Muscle of back (tissue), 11 donors: Measurements from ENCODE around the gene CHFR. TPM values are rescaled to one million over a fixed set of nuclear protein-coding genes. Genes with fewer than 3 reads are reported as not detected.
"Not testable (repeated sequence)": the region's sequence is repeated elsewhere in the genome, so short reads cannot be mapped to it uniquely, and the experiment has no call there.

Experiments
- DNase-seq, 3 donors: peaks; one replicate each; pipeline versions ENCODE4 v3.0.0 to v3.0.0-alpha.2; 2013
- polyA plus RNA-seq, 10 donors: library from polyadenylated mRNA; unstranded; fragments of 120-200 nt; gene quantifications; one replicate each; pipeline ENCODE4 v1.2.1, GENCODE V29; 2013; ENCODE audit not compliant: insufficient read length in 10 of 10

Gene CHFR
- polyA plus RNA-seq, 10 donors: 14.2 to 21.9 (median 17.8) TPM

DNA sequence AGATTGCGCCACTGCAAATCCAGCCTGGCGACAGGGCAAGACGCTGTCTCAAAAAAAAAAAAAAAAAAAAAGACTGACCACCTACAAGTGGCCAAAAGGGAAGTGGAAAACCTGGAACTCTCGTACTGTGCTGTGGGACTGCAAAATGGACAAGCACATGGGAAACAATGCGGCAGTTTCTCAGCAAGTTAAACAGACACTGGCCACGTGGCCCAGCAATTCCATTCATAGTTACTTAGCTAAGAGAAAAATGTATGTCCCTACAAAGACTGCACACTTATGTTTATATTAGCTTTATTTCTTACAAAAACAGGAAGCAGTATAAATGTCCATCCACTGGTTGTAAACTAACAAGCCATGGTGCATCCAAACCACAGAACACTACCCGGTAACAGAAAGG is 5.6 kb downstream of the CHFR start:
- DNase-seq: no peak

DNA sequence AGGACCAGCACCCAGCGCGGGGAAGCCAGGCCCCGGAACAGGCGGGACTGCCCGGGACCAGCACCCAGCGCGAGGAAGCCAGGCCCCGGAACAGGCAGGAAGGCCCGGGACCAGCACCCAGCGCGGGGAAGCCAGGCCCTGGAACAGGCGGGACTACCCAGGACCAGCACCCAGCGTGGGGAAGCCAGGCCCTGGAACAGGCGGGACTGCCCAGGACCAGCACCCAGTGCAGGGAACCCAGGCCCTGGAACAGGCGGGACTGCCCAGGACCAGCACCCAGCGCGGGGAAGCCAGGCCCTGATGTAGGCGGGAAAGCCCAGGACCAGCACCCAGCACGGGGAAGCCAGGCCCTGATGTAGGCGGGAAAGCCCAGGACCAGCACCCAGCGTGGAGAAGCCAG is 12.8 kb downstream of the CHFR start:
- not testable (repeated sequence) for DNase-seq

DNA sequence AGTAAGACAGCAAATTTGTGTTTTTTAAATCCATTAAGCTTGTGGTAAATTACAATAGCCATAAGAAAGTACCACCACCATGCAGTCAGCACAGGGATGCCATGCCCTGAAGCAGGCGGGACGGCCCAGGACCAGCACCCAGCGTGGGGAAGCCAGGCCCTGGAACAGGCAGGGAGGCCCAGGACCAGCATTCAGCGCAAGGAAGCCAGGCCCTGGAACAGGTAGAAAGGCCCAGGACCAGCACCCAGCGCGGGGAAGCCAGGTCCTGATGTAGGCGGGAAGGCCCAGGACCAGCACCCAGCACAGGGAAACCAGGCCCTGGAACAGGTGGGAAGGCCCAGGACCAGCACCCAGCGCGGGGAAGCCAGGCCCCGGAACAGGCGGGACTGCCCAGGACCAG is 13.2 kb downstream of the CHFR start:
- no peak for DNase-seq

DNA sequence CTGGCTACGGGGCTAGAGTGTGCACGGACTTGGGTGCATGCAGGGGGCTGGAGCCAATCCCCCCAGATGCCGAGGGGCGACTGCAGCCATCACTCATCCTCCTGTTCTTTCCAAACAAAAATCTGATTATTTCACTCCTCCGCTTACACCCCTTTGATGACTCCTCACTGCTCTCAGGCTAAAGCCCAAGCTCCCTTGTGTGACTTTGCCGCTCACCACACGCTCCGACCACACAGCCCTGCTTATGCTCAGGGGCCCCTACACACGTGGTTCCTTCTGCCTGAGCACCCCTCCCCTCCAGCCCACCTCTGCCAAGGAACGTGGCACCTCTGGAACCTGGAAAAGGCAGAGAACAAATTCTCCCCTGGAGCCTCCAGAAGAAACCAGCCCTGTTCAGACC is 13.7 kb downstream of the CHFR start:
- DNase-seq: no peak

GRCh38 chr12:132872975-132873421 is 14.4 kb downstream of the CHFR start:
- no peak for DNase-seq

DNA sequence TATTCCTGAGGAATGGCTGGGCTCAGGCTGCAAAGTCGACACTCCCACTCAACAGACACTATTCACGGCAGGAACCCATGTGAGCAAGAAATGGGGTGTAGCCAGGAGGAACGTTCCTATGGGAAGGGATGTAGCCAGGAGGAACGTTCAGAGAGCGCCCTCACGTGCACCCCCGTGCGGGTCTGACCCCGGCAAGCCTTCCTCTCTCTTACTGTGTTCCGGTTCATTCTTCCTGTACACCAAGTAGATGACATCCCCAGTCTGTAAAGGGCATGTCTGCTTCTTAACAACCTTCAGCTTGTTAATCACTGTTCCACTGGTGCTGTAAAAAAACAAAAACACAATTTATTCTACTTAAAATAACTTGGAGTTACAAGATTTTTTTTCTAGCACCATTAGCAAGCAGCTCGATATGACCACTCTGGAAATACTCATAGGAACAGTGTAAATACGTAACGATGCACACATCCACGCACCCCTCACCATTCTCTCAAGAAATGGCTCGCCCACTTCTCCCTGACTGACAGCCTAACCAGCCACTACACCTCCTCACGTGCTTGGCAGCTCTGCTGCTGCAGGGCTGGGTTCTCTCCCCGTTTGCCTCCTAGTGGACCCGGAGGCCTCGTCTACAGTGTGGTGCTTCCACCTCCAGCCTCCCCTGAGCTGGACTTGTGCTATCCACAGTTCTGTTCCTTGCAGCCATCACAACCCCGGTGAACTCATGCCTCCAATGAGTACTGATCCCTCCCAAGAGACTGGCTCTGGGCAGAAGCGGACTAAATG is 15.1 kb downstream of the CHFR start:
- no peak for DNase-seq

DNA sequence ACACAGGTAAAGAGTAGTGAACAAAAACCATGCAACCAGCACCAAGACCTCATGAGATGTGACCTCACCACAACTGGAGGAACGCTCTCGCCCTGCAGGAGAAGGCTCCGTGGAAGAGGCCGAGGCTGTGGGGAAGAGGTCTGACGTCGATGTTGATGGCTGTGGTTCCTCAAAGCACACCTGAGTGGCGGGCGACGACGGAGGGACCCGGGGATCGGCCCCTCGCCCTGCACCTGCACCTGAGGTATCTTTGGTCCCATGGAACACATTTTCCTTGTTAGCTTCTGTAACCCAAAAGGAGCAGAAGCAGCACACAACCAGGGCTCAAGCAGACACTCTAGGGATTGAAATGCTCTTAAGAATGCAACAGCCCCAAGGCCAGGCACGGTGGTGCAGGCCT is 17.9 kb downstream of the CHFR start:
- no peak for DNase-seq

DNA sequence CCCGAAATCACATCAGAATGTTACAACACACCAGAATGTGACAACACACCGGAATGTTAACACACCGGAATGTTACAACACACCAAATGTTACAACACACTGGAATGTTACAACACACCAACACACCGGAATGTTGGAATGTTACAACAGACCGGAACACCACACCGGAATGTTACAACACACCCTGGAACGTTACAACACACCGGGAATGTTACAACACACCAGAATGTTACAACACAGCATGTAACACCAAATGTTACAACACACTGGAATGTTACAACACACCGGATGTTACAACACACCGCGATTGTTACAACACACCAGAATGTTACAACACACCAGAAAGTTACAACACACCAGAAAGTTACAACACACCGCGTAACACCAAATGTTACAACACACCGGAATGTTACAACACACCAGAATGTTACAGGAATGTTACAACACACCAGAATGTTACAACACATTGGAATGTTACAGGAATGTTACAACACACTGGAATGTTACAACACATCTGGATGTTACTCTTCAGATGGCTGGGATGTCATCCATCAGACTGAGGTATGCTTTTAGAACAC is 21.1 kb downstream of the CHFR start:
- no peak for DNase-seq

GRCh38 chr12:132861558-132861957 is 25.8 kb downstream of the CHFR start:
- DNase-seq: no peak

DNA sequence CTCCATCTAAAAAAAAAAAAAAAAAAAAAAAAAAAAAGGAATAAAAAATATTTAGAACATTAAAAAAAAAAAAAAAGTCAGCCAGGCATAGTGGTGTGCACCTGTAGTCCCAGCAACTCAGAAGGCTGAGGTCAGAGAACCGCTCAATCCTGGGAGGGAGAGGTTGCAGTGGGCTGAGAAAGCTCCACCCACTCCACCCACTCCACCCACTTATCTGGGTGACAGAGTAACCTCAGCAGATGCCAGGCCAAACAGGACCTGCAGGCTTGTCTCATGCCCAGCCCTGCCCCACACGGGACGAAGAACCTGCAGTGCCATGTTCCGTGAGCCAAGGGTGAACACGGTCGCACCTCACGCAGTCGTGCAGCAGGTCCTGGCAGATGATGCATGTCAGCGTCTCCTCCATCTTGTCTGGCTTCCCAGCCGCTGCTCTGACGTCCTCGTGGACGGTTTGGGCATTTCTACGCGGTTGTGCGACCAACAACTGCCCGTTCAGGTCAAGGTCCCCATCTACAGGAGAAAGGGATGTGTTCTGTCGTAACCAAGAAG is 28.6 kb downstream of the CHFR start:
- no peak for DNase-seq

DNA sequence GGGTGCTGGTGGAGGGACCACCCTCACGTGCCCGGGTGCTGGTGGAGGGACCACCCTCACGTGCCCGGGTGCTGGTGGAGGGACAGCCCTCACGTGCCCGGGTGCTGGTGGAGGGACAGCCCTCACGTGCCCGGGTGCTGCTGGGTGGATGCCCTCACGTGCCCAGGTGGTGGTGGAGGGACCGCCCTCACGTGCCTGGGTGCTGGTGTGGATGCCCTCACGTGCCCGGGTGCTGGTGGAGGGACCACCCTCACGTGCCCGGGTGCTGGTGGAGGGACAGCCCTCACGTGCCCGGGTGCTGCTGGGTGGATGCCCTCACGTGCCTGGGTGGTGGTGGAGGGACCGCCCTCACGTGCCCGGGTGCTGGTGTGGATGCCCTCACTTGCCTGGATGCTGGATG is 30.4 kb downstream of the CHFR start:
- DNase-seq: not testable (repeated sequence)

DNA sequence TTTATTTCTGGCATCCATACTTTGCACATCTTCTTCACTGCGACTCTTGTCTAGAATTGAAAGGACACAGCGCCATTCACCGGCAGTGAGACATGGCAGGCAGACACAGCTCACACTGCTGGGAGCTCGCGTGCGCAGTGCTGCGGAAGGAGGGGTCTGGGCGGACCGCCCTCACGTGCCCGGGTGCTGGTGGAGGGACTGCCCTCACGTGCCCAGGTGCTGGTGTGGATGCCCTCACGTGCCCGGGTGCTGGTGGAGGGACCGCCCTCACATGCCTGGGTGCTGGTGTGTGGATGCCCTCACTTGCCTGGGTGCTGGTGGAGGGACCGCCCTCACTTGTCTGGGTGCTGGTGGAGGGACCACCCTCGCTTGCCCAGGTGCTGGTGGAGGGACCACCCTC is 30.8 kb downstream of the CHFR start:
- no peak for DNase-seq

DNA sequence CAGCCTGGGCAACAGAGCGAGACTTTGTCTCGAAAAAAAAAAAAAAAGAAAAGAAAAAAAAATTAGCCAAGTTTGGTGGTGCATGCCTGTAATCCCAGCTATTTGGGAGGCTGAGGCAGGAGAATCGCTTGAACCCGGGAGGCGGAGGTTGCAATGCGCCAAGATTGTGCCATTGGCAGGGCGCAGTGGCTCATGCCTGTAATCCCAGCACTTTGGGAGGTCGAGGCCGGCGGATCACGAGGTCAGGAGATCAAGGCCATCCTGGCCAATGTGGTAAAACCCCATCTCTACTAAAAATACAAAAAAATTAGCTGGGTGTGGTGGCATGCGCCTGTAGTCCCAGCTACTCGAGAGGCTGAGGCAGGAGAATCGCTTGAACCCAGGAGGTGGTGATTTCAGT is 32.2 kb downstream of the CHFR start:
- not testable (repeated sequence) for DNase-seq

- no peak for DNase-seq
Observed at GRCh38 chr12:132853285-132854092, 33.9 kb downstream of the CHFR start.

- no peak for DNase-seq
Observed at GRCh38 chr12:132852496-132852895, 34.9 kb downstream of the CHFR start.

DNA sequence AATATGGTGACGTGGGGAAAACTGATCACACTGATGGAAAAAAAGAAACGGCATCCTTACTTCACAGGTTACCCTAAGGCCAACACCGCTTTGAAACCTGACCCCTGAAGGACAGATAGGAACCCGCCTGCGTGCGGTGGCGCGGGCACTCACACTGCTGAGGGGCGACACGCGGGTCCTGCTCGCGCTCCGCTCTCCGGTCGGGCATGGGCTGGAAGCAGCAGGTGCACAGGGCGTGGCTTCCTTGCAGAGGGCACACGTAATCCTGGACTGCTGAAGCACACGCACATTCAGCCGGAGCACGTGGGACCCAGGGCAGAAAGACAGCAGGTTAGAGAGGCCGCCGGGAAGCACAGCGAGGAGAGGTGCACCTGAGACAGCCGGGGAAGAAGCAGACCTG is 35.9 kb downstream of the CHFR start:
- DNase-seq: no peak

- DNase-seq: no peak
Observed at GRCh38 chr12:132850291-132850690, 37.1 kb downstream of the CHFR start.

DNA sequence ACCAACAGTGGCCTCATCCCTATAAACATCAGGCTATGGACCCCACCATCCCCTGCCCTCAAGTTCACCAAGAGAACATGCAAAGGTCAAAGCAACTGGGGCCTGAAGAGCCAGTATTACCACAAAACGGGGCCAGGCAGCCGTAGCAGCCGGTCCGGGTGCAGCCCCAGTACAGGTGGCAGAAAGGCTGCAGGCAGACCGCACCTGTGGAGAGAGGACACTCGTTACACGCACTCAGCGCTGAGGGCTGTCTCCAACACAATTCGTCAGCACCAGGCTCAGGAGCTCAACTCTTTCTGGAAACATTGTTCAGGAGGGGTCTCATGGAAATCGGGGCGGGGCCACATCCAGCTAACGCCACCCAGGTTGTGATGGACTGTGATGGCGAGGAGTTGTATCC is 38.9 kb downstream of the CHFR start:
- DNase-seq: no peak

- no peak for DNase-seq
Observed at GRCh38 chr12:132847363-132848356, 39.7 kb downstream of the CHFR start.

GRCh38 chr12:132844681-132845080 is 42.7 kb downstream of the CHFR start:
- not testable (repeated sequence) for DNase-seq

GRCh38 chr12:132842449-132843045 is 44.9 kb downstream of the CHFR start:
- DNase-seq: no peak
